BJ (cell line): Measurements from ENCODE around the gene PPRC1. TPM values are rescaled to one million over a fixed set of nuclear protein-coding genes. Genes with fewer than 3 reads are reported as not detected.

ENCODE experiments used
- CTCF ChIA-PET: fragments of 350-600 bp; formaldehyde crosslinking; extraction: SDS; loops from one replicate; lab custom pipeline; 2021; ENCODE audit warnings: antibody characterized with exemption, inconsistent platforms; lab: Yijun Ruan, JAX
- POLR2A ChIA-PET: fragments of 300-600 bp; sonication (Branson Sonifier 250); formaldehyde crosslinking; extraction: SDS; loops from one replicate; lab custom pipeline; 2021; ENCODE audit warnings: antibody characterized with exemption; lab: Charles Lee
- DNase-seq: peaks from one replicate; pipeline ENCODE4 v3.0.0-alpha.2; 2011; ENCODE audit warnings: low read depth
- H3K27me3 ChIP-seq: 2 replicates; pipeline ENCODE4 v1.6.0; 2011; ENCODE audit warnings: low read length; ENCODE audit not compliant: control insufficient read depth, insufficient read depth
- H3K36me3 ChIP-seq: 2 replicates; pipeline ENCODE4 v1.5.1; 2011; ENCODE audit warnings: low read length; ENCODE audit not compliant: control insufficient read depth, insufficient read depth
- H3K4me3 ChIP-seq: 2 replicates; pipeline ENCODE4 v1.5.1; 2011; ENCODE audit warnings: low read depth, mild to moderate bottlenecking, control low read depth, low read length
- CTCF ChIP-seq: IDR thresholded peaks from 2 replicates; pipeline ENCODE4 v1.5.1; 2011; ENCODE audit warnings: low read depth, mild to moderate bottlenecking, control low read depth, inconsistent platforms, low read length, moderate library complexity; ENCODE audit not compliant: insufficient read depth
- polyA plus RNA-seq: library from polyadenylated mRNA; depleted of rRNA; stranded (reverse); fragments of >200 nt; gene quantifications from 2 replicates; pipeline ENCODE4 v1.2.3, GENCODE V29; 2011

Gene PPRC1
- polyA plus RNA-seq, 1 experiment: 17.3 TPM

GRCh38 chr10:102131286-102132170 is 1.3 kb upstream of the PPRC1 start:
- POLR2A ChIA-PET: no interaction called here
- no peaks in the 10 kb centered on the region for H3K27me3 ChIP-seq
- CTCF ChIA-PET: interaction anchor here (0.6 to 2.5 kb wide), 11 partner anchors 10 to 295 kb away, joined by 3 to 19 read pairs (median 3); no protein-coding TSS in a partner anchor
- TF ChIP-seq CTCF: no peak
- no peak overlapping the region for H3K4me3 ChIP-seq
- H3K36me3 ChIP-seq: no peaks in the 10 kb centered on the region; the same call in 1 of the 2 replicates
- DNase-seq: no peak

DNA sequence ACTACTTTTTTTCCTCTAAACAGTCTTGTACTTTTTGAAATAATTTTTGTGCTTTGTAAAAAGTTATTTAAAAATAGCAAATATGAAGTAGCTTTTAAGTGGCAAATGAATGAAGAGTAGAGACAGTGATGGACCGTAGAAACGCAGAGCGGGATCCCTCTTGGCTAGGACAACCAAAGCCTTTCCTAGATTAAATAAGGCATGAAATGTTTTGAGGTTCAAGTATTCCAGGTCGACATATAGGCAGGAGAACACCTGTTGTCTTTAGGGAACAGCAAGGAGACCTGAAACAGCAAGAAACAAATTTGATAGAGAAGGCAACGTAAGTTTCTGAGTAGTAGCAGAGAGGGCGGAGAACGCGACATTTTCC is 662 bp upstream of the PPRC1 start:
- Histone ChIP-seq H3K36me3 (no peaks in the 10 kb centered on the region; the same call in 1 of the 2 replicates), H3K27me3 (no peaks in the 10 kb centered on the region), H3K4me3 (no peak overlapping the region)
- no peak for DNase-seq
- ChIA-PET CTCF (interaction anchor here (0.7 to 2.5 kb wide), 11 partner anchors 10 to 295 kb away, joined by 3 to 19 read pairs (median 3); partner anchors contain the start of gene NOLC1), POLR2A (no interaction called here)
- TF ChIP-seq CTCF: no peak

GRCh38 chr10:102133373-102134195 is 744 bp downstream of the PPRC1 start:
- ChIA-PET CTCF (interaction anchor here (1.4 kb wide), 1 partner anchor 20 kb away, joined by 3 read pairs; no protein-coding TSS in a partner anchor), POLR2A (no interaction called here)
- H3K36me3 ChIP-seq: peaks cover 8% of the 10 kb centered on the region
- H3K4me3 ChIP-seq: peak overlapping the region; percentile 96
- no peaks in the 10 kb centered on the region for H3K27me3 ChIP-seq
- TF ChIP-seq CTCF: no peak
- DNase-seq: no peak

- H3K4me3 ChIP-seq: peak overlapping the region; percentile 96
- H3K27me3 ChIP-seq: no peaks in the 10 kb centered on the region
- ChIA-PET CTCF (interaction anchor here (0.9 to 1.4 kb wide), 3 partner anchors 12 to 266 kb away, joined by 3 to 5 read pairs (median 3); no protein-coding TSS in a partner anchor), POLR2A (no interaction called here)
- TF ChIP-seq CTCF: no peak
- H3K36me3 ChIP-seq: peaks cover 14% of the 10 kb centered on the region
- DNase-seq: no peak
These were observed 1.6 kb downstream of the PPRC1 start for GRCh38 chr10:102134416-102134815.
